Activated naive CD8-positive, alpha-beta T cell treated with anti-CD3 and anti-CD28 coated beads, Interleukin-2, amount 50 U/mL, for 16 hours (primary cell): ENCODE results near the gene FLII.
"Not testable (repeated sequence)": the region's sequence is repeated elsewhere in the genome, so short reads cannot be mapped to it uniquely, and the experiment has no call there.

Experiments
- DNase-seq: peaks from one replicate; pipeline ENCODE4 v3.0.0-alpha.2; 2020; ENCODE audit warnings: low read depth, low spot score

FLII gene

DNA sequence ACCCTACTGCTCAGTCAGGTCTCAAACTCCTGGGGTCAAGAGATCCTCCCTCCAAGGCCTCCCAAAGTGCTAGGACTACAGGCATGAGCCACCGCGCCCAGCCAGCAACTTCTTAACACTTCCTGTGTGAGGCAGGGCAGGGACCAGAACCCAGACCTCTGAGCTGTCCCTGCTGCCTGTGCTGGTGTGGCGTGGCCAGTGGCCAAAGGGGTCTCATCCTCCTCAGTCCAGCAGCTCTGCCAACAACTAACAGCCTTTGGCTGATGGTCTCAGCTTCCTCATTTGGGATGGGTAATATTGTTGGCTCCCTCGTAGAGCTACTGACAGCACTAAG, 34.5 kb downstream of the FLII start:
- no peak for DNase-seq

DNA sequence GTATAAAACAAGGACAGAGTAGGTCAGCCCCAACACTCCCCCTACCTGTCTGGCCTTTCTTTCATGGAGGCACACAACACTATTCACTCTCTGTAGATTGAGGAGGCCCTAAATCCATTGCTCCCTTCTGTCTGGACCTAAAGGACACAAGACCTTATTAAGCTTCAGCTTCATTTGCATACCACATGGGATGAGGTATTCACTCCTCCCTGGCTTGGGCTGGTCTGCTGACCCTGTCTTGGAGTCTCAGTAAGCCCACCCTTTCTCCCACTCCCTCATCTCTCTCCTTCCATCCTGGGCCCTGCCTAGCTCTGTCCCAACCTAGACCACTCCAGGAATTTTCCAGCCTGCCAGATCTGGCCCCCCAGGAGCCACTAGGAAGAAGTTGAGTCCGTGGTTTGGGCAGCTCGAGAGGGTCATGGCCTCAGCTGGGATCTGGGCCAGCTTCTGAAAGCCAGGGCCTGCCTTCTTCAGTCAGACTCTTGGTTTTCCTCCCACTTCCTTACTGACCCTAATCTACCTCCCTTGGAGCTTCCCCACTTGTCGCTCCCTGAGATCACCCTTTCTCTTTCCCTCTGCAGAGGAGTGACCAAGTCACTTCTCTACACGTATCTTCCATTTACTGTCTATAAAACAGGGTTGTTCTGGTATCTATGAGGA, 39.7 kb downstream of the FLII start:
- DNase-seq = no peak

DNA sequence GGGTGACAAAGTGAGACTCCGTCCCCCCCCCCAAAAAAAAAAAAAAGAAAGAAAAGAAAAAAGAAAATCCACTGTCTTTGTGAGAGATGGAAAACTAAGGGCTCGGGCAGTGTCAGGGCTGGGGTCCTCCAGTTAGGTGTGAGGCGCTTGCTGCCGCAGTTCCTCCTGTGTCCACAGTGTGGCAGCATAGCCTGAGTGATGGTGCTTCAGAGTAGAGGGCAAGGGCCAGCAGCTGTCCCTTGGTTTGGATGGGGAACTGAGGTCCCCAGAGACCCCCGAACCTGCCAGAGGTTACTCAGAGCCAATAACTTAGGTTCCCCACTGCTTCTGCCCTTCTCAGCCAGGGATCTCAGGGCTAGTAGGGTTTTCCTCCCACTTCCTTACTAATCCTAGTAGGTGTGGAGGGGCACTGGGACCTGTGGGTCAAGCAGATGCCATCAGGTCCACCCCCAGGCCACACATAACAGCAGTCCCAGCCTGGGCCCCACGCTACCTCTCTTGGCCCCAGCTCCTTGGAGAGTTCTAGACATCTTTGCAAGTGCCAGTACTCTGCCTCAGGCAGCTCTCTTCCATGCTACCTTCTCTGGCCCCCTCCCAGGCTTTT, 41.0 kb downstream of the FLII start:
- peak; percentile 49 for DNase-seq

DNA sequence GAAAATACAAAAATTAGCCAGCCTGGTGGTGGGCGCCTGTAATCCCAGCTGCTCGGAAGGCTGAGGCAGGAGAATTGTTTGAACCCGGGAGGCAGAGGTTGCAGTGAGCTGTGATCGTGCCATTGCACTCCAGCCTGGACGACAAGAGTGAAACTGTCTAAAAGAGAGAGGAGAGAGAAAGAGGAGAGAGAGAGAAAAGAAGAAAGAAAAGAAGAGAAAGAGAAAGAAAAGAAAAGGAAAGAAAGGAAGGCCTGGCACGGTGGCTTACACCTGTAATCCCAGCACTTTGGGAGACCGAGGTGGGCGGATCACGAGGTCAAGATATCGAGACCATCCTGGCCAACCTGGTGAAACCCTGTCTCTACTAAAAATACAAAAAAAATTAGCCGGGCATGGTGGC, 41.6 kb downstream of the FLII start:
- not testable (repeated sequence) for DNase-seq

- no peak for DNase-seq
These were observed 44.8 kb downstream of the FLII start for GRCh38 chr17:18213666-18214270.

DNA sequence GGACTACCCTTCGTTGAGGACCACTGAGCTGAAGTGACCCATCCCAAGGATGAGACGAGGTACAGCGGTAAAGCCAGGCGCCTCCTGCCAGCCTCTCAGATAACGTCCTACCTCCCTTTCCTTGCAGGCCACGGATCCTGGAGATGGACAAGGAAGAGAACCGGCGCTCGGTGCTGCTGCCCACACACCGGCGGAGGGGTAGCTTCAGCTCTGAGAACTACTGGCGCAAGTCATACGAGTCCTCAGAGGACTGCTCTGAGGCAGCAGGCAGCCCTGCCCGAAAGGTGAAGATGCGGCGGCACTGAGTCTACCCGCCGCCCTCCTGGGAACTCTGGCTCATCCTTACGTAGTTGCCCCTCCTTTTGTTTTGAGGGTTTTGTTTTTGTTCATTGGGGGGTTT, 50.4 kb downstream of the FLII start:
- no peak for DNase-seq

GRCh38 chr17:18206962-18207361, 51.6 kb downstream of the FLII start:
- DNase-seq = no peak

DNA sequence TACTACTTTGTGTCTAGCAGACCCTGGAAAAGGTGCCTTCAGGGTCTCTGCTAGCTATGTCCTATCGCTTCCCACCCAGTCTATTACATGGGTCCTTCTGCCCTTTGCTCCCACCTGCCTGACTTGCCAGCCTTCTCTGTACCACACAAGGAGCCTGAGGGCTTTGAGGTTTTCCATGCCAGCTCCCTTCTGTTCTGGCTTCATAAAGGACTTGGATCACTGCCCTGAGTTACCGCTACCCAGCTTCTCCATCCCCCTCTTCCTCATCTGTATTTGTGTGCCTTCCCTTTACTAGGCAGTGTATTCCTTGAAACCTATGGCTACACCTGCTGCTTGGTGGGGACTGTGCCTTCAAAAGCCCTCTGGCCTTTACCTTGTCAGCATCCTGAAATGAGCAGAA, 52.7 kb downstream of the FLII start:
- no peak for DNase-seq

GRCh38 chr17:18203308-18203707, 55.2 kb downstream of the FLII start:
- DNase-seq = no peak

- no peak for DNase-seq
These were observed 57.4 kb downstream of the FLII start for GRCh38 chr17:18201108-18201507.

DNA sequence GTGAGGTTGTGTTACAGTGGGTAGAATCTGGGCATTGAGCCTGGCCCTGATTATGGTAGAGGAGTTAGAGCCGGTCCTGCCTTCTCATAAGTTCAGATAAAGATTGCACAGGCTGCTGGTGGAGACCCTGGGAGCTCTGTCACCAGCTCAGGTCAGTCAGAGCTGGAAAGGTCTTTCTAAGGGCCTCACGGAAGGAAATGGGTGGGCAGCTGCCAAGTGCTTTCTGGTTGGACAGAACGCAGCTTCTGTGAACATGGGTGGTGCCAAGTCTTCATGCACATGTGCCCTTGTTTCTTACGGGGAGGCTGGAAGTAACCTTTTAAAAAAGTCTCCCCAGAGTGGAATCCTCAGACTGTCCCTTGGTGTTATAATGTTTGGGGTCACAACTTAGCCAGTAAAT, 60.0 kb downstream of the FLII start:
- DNase-seq = no peak

DNA sequence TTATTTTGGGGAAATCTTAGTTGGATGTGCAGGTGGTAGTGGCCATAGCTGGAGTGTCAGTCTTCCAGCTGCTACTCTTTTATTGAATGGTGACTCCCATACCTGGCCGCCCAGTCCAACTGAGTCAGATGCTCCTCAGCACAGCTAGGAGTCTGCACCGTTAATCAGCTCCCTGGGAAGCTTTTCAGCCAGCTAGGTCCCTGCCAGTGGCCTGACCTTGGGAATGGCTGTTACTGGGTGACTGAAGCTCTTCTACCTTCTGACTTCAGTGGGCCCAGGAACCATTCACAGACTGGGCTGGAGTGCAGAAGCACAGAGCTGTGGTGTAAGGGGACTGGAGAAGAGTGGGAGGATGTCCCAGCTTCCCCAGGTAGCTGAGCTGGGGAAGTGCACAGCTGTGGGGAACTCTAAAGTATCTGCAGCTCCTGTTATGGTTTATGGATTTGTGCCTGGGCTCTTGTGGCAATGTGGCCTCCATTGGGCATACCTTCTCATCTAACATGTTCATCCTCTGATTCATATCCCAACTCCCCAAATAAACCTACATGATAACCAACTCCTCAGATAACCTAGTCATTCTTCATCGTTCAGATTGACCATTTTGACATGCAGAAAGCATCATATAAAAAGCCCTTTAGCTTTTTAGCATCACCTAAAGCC, 60.9 kb downstream of the FLII start:
- DNase-seq = no peak

DNA sequence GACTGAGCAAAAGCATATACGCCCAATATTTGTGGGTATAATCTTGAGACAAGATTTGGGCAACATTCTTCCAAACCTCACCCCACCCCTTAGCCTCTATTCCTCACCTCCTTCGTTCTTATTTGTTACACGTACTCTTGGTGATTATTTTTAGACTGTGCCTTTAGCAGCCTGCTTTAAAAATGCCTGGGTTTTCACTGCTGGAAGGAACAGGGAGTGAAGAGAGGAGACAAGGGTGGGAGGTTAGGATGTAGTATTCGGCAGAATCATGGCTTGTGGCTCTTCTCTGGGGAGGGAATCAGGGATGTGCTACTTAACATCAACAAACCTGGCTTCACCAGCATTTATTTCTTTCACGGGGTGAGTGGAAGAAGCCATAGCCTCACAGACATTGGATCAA, 63.3 kb downstream of the FLII start:
- no peak for DNase-seq
